HG03571 (cell line): ENCODE measurements around the gene SAP30L.

Experiments used
- ATAC-seq: cut with Tn5 transposase; IDR thresholded peaks from one replicate; pipeline ENCODE4 v1.9.1; 2021; ENCODE audit not compliant: unreplicated experiment

The SAP30L gene

GRCh38 chr5:154464438-154464837 is 18.6 kb downstream of the SAP30L start:
- no peak for ATAC-seq

GRCh38 chr5:154465169-154465568 is 19.4 kb downstream of the SAP30L start:
- ATAC-seq: no peak

- ATAC-seq: no peak
Observed at GRCh38 chr5:154466147-154466546, 20.4 kb downstream of the SAP30L start.

- no peak for ATAC-seq
Observed at GRCh38 chr5:154466671-154467070, 20.9 kb downstream of the SAP30L start.

GRCh38 chr5:154467655-154468354 is 22.0 kb downstream of the SAP30L start:
- ATAC-seq: peak; percentile 93

GRCh38 chr5:154470137-154470536 is 24.3 kb downstream of the SAP30L start:
- no peak for ATAC-seq

GRCh38 chr5:154470947-154471870 is 25.4 kb downstream of the SAP30L start:
- no peak for ATAC-seq

- no peak for ATAC-seq
Observed at GRCh38 chr5:154472871-154473580, 27.2 kb downstream of the SAP30L start.

GRCh38 chr5:154473581-154474283 is 27.9 kb downstream of the SAP30L start:
- no peak for ATAC-seq

- ATAC-seq: no peak
Observed at GRCh38 chr5:154474396-154475334, 28.9 kb downstream of the SAP30L start.

- no peak for ATAC-seq
Observed at GRCh38 chr5:154475591-154476353, 30.0 kb downstream of the SAP30L start.

GRCh38 chr5:154476354-154477205 is 30.8 kb downstream of the SAP30L start:
- no peak for ATAC-seq

- no peak for ATAC-seq
Observed at GRCh38 chr5:154477382-154478223, 31.8 kb downstream of the SAP30L start.

- ATAC-seq: no peak
Observed at GRCh38 chr5:154478224-154478565, 32.4 kb downstream of the SAP30L start, which contains the start of gene HAND1. Gene HAND1 (minus strand): TSS chr5:154478227. CDS start chr5:154478008, 219 bp downstream.

- no peak for ATAC-seq
Observed at GRCh38 chr5:154478752-154479159, 33.0 kb downstream of the SAP30L start.

- no peak for ATAC-seq
Observed at GRCh38 chr5:154479160-154479943, 33.6 kb downstream of the SAP30L start.
